Measurements from ENCODE around the gene RARG.
"Not testable (repeated sequence)": the region's sequence is repeated elsewhere in the genome, so short reads cannot be mapped to it uniquely, and the experiment has no call there.

The RARG gene

DNA sequence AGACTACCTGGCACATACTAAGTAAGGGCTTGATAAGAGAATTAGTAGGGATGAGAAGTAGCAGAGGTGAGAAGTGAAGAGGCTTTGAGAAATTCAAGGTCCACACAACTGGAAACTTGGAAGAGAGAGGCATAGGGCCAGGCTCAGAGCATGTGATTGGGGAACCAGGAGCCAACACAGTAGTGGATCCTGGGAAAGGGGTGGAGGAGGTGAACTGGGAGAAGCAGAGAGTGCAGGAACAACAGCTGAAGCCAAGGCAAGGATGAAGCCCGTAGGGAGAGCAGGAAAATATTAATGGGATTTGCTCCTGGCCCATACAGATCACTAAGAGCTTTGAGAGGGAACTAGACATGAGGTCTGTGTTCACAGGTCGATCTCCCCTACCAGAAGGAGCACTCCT, 23.6 kb downstream of the RARG start:
- no peak for DNase-seq

DNA sequence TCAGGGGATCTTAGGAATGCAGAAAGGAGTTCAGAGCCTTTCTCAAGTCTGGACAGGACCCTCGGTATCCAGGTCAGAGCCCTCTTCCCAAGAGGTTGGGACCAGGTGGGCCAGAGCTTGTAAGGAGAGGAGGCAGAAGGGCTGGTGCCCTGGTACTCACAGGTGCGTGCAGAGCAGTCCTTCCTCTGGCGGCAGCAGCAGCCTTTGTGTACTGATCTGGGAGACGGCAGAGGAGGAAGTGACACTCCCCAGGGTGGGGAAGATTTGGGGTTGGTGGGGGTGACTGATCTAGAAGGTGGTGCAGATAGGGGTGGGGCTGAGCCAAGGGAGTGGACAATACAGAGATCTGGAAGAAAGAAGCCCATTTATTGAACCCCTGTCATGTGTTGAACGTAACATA, 25.0 kb downstream of the RARG start, which contains the start of gene ITGB7:
Gene ITGB7, minus strand, starts transcription at position 210 of the 400 bp plus-strand sequence. CDS start 6,808 bp downstream, outside the sequence.
- DNase-seq, result peak; percentile 86

DNA sequence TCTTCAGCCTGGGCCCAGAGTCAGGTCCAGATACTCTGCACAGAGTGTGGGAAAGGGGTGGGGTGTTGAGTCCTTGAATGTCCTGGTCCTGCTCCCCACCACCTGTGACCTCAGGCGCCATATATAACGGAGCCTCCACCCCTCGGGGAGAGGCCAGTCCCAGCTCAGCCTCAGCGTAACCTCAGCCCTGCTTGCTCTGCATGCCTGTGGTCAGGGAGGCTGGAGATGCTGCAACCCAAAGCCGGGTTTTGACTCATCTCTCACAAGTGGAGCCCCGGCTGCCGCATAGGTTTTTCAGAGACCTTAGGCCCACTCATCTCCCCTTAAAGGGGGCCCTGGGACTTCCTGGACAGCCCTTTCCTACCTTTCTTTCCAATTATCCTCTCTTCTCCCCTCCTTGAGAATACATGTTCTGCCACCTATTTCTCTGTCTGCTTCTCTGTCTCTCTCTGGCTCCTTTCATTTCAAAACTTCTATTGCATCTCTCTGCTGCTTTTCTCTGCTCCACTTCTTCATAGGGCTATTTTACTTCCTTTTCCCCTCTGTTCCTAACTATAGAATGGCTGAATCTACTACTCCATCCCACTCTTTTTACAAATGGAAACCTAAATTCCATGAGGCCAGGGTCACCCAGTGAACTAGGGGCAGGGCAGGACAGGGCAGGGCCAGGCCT, 26.1 kb downstream of the RARG start:
- DNase-seq, result peak; percentile 42

DNA sequence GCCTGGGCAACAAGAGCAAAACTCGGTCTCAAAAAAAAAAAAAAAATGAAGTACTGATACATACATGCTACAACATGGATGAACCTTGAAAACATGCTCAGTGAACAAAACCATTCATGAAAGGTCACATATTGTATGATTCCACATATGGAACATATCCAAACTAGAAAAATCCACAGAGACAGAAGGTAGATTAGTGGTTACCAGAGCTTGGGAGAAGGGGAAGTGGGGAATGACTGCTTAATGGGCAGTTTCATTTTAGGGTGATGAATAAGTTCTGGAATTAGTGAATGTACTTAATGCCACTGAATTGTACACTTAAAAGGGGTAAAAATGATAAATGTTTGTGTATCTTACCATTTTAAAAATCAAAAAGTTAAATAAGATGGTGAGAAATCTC, 27.7 kb downstream of the RARG start:
- DNase-seq, result no peak

DNA sequence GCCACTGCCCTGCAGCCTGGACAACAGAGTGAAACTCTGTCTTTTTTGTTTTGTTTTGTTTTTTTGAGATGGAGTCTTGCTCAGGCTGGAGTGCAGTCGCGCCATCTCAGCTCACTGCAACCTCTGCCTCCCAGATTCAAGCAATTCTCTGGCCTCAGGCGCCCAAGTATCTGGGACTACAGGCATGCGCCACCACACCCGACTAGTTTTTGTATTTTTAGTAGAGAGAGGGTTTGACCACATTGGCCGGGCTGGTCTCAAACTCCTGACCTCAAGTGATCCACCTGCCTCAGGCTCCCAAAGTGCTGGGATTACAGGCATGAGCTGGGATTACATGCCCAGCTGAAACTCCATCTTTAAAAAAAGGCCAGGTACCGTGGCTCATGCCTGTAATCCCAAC, 29.7 kb downstream of the RARG start:
- not testable (repeated sequence) for DNase-seq

DNA sequence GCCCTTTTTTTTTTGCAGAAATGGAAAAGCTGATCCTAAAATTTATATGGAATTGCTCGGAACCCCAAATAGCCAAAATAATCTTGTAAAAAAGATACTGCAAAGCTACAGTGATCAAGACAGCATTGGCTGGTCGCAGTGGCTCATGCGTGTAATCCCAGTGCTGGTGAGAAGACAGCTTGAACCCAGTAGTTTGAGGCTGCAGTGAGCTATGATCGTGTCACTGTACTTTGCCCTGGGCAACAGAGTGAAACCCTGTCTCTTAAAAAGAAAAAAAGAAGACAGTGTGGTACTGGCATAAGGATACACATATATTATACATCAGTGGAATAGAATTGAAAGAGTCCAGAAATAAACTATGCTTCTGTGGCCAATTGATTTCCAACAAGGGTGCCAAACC, 30.4 kb downstream of the RARG start:
- DNase-seq, result no peak

DNA sequence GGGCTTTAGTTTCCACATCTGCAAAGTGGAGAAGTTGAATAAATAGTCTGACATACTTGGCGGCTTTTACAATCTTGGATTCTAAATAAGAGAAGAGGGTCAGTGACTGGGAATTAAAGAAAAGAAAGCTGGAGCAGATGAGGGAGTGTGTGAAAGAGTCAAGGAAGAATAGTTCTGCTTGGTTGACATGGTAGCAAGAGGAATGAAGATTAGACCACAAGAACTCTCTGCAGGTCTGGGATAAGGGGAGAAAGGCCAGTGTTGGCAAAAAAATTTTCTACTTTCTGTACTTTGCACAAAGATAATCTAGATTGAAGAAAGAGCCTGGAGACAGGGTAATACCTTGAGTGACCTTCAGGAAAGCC, 30.9 kb downstream of the RARG start:
- peak; percentile 79 for DNase-seq

DNA sequence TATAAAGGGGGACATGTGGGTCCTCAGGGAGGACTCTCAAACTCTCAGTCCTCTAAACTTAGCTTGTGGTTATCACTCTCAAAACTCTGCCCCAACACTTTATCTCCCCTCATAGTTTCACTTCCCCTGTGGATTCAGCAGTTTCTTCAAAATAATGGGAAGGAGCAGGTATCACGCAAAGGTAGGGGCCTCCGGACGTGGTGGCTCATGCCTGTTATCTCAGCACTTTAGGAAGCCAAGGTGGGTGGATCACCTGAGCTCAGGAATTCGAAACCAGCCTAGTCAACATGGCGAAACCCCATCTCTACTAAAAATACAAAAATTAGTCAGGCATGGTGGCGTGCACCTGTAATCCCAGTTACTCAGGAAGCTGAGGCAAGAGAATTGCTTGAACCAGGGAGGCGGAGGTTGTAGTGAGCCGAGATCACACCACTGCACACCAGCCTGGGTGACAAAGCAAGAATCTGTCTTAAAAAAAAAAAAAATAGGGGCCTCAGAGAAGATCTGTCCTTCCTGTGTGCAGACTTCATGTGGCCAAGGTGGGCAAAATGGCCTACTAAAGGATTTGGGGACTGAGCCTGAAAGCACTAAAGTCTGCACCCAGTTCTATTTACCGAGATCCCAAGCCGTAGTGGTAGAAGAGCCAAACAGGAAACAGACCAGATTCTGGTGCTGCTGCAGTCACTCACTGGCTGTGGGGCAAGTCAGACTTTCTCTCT, 31.4 kb downstream of the RARG start:
- peak; percentile 63 for DNase-seq

DNA sequence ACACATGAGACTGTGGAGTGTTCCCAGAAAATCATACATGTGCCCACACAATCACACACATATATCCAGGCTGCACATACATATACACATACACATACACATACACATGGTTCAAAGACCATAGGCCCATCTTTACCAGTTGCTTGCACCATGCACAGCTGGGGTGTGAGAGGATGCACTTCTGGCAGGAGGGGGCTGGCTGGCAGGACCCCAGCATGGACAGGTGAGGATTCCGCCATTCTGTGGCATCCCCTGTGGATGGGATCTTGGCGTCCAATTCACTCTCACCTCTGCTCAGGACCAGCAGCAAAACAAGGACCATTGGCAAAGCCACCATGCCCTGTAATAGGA, 31.9 kb downstream of the RARG start:
- no peak for DNase-seq

DNA sequence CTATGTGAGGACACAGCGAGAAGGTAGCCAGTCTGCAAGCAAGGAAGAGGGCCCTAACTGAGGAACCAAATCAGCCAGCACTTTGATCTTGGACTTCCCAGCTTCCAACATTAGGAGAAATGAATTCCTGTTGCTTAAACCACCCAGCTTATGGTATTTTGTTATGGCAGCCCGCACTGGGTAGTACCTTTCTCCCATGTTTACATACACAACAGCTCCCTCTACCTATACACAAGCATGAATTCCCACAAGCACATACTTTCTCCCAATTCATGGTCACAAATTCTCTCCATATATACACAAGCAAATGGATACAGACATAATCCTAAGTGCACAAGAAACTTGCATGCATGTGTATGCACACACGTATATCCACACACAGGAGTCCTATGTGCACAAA, 32.3 kb downstream of the RARG start:
- DNase-seq, result no peak

DNA sequence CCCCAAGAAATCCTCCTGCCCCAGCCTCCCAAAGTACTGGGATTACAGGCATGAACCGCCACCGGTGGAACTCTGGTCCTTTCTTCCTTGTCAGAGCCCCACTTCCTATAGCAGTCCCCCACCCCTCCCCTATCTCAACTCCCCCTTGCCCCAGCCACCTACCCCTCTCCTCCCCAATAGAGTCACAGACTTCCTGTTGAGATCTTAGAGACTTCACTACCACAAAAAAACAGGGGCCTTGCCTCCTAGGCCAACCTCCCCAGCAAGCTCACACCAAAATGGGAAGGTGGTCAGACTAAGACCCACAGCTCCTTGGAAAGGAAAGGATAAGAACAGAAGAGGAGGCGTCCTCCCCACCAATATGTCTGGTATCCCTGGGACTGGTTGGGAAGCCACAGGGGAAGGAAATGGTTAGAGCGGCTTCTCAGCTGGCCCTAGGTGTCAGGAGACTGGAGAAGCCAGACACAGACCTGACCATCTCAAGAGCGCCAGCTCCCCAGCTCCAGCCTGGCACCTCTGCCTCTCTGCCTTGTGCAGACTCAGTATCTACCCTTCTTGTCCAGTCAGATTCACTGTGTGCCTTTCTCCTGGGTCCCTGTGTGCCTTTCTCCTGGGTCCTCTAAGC, 33.4 kb downstream of the RARG start:
- no peak for DNase-seq

DNA sequence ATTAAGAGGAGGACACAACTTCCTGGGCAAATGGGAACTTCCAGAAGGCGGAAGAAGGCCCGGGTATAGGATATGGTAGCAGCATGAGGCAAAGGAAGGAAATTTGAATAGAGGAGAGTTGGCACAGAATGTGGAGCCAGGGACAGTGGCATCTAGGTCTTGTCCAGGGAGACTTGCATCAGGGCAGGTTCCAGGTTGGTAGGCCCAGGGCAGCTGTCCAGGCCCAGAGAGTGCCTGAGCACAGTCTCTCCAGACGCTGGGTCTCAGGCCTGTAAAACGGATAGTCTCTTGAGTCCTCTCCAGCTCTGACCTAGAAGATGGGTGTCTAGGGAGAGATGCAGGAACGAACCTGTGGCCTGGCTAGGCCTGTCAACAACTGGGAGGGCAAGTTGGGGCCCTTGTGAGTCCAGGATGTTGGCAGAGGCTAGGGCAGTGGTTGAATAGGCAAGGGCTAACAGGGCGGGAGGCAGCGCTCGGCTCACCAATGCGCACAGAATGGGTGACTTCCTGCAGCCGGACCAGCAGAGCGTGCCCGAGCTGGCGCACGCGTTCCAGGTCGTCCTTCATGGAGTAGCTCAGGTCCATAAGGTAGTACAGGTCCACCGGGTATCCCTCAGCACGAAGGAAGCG, 34.9 kb downstream of the RARG start:
- no peak for DNase-seq

DNA sequence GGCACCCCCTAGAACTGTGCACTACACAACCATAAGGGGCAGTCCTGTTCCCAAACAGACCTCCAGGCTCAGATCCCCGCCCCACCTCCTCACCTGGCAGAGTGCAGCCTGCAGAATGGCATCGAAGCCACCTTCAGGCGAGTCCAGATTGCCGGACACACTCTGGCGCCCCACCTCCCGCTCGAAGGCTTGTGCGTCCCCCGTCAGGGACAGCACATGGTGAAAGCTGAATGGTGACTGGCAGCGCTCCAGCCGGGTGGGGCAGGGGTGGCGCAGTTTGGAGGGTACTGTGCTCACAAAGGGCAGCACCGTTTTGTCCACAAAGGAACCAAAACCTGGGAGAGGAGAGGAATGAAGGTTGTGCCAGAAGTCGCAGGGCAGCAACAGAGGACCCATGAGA, 35.5 kb downstream of the RARG start:
- DNase-seq, result no peak

DNA sequence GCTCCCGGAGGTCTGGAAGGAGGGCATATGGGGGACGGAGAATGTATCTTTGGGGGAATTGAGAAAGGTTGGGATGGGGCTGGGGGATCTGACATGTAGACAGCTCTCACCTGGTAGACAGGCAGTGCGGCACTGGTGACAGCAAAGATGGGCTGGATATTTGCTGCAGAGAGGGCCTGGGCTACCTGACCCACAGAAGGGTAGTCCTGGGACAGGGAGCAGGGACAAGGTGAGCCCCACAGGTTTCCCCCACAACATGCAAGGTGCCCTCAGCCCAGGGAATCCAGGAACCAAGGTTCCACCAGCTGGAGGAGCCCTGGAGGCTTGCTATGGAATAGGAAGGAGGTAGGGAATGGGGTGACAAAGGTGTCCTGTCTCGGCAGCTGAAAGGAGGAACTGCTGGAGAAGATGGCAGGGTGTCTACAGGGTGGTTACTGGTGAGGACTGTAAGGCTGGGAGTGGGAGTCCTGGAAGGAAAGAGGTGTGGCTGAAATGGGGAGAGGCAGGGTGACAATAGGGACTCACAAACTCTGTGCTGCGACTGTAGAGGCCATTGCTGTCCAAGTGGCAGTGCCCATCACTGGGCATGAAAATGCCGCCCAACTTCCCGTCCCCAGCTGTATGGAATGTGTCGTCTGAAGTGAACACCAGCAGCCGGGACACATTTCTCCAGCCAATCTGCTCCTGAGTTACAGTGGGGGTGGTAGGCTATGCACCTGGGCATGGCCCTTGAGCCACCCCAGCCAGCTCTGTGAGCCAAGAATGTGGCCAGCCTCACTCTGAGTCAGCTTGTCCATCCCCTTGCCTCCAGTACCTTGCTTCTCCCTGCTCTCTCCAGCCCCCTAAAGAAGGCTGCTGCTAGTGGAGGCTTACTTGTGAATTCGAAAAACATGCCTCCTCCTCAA, 36.2 kb downstream of the RARG start:
- DNase-seq, result no peak

DNA sequence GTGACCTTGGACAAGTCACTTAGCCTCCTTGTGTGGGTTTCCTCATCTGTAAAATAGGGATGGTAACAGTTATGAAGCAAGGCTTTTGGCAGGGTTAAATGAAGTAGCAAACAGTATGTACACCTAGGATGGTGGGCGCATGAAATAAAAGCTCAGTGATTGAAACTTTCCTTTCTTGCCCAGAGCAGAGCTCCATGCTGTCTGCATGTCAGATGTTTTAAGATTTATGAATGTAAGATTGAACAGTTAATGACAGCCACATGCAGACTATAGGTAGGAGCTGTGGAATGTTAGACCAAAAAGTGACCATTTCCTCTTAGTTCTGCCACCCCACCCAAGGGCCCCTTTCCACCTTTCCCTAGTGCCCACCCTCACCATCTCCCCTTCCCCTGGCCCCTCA, 37.0 kb downstream of the RARG start:
- no peak for DNase-seq

DNA sequence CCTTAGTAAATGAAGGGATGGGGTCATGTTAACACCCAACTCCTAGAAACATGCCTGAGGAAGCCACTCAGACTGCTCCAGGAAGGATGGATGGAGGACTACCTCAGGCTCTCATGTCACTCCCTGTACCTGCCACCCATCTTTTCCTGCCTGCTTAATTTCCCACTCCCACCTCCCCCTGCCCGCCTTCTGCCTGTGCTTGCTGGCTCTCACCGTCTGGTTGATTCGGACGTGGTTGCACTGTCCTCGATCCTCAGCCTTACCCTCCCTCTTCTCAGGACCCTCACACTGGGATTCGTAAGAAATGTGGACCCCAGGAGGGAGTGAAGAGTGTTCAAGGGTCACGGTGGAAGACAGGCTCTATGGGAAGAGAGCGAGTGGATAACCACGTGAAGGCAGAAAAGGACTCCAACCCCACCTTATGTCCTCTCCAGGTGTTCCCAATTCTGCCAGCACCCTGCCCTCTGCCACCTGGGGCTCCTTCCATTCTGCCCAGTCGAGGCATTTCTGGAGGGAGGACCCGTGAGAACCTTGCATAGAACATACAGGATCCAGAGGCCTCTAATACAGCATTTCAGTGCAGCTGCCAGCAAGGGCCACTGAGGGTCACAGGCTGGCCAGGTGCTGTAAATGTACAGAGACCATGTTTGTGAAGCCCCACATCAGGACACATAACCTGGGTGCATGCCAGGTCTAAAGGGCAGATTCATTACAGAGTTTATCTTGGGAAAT, 37.9 kb downstream of the RARG start:
- no peak for DNase-seq

DNA sequence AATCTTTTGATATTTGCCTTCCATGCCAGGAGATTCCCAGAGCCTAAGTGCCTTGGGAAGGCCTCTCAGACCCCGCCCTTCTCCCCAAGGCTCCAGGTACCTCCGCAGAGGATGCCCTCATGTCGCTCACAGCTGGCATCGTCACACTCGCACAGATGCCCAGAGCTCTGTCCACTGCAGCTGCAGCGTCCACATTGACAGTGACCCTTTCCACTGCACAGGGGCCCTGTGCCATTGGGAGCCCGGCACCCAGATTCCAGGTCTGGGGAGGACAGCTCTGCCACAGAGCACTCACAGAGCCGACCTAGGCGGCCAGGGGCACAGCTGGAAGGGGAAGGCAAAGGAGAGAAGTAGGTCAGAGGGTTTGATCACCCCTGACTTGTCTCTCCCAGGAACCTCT, 39.0 kb downstream of the RARG start:
- no peak for DNase-seq

DNA sequence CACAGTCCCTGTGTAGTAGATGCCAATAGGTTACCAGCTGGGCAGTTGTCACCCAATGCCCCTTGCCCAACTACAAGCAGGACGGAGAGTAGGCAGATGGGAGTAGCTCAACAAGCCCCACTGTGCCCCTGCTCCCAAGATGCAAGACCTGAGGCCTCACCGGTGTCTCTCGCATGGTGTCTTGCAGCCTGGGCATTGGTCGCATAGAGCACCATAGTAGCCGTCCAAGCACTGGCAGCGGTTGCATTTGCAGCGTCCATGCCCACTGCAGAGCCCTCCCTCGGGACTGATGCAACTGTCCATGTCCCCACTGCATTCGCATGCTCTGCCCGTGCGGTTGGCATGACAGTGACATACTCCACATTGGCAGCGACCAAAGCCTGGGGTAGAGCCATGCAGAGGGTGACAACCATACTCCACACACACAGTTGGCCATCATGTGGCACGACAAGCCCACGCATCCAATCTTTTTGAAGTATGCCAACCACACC, 39.4 kb downstream of the RARG start:
- DNase-seq, result no peak

DNA sequence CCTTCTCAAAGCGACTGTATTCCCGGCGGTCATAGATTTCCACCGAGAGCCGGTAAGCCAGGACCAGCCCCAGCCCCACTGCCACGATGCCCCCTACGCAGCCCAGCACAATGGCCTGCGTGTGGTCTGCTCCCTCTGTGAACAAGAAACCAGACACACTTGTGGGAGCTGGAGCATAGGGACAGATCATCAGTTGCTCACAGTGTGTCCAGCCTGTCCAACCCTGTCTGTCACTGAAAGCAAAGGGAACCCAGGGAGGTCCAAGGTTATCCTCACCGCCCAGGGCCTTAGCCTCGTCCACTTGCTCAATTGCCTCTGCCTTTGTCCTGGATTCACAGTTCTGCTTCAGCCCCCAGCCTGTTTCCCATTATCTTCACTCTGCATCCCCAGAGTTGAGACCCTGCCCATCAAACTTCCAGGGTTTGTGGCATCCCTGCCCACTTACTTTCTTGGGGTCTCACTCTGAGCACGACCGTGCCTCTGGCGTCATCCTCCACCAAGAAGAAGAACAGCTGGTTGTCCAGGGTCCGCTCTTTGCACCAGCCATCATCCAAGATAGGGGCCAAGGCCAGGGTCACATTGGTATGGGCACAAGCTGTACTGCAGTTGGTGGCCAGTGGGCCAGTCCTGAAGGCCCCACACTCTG, 40.0 kb downstream of the RARG start:
- no peak for DNase-seq

DNA sequence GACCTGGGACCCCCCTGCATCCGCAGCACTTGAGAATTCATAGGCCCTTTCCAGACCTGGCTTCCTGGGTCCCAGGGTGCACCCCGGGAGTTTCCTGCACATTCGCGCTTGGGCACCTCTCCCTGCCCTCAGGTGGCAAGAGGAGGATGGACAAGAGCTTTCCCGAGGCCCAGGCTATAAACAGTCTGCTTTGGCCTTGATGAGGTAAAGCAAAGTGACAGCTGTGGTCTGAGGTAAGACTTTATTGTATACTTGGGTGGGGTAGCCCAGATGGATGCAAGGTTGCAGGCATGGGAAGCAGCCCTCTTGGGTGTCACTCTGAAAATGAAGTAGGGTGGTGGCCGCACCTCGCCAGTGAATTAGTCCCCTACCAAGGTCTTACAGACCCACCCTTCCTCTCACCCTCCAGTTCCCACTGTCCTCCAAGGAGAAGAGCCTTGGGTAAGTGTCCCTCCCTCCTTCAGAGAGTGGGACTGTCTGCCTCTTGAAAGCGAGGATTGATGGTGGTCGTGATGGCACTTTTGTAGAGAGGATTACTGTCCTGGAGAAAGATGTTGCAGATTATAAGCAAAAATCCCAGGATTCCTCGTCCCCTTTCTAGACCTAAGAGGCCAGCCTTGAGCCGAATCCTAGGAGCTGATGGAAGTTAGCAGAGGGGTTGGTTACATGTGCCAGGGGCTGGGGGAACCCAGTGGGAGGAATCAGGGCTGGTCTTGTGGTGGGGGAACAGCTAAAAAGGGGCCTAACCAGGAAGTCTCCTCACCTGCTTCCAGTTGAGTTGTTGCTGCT, 40.7 kb downstream of the RARG start:
- DNase-seq, result no peak
